IPS DF 4.7 (cell line): ENCODE measurements around the gene DNAJC27.

Source experiments
- DNase-seq: peaks from one replicate; pipeline ENCODE4 v3.0.0-alpha.2; 2013; ENCODE audit warnings: low spot score; ENCODE audit errors: extremely low read depth

Gene DNAJC27

GRCh38 chr2:24908461-24908901, 63.3 kb downstream of the DNAJC27 start:
- DNase-seq: no peak

GRCh38 chr2:24907116-24907515, 64.6 kb downstream of the DNAJC27 start:
- DNase-seq: no peak

- no peak for DNase-seq
These were observed 65.3 kb downstream of the DNAJC27 start for GRCh38 chr2:24906466-24906865.

GRCh38 chr2:24903161-24904103, 68.3 kb downstream of the DNAJC27 start:
- DNase-seq: no peak

GRCh38 chr2:24899361-24899910, 72.3 kb downstream of the DNAJC27 start:
- no peak for DNase-seq

GRCh38 chr2:24898122-24899109, 73.3 kb downstream of the DNAJC27 start:
- no peak for DNase-seq

- no peak for DNase-seq
These were observed 77.0 kb downstream of the DNAJC27 start for GRCh38 chr2:24894750-24895149.

- DNase-seq: no peak
These were observed 77.8 kb downstream of the DNAJC27 start for GRCh38 chr2:24893934-24894333.
